PFSK-1 (cell line): Measurements from ENCODE around the gene PDK2.

Experiments used
- FOXP2 ChIP-seq: optimal IDR thresholded peaks from 2 replicates; pipeline ENCODE3; 2011; ENCODE audit warnings: borderline replicate concordance, control low read depth, inconsistent platforms; ENCODE audit not compliant: insufficient read depth; ENCODE audit errors: extremely low read length, extremely low read depth
- POLR2AphosphoS5 ChIP-seq: IDR thresholded peaks from 2 replicates; pipeline ENCODE4 v1.6.1; 2012; ENCODE audit warnings: low read depth, mild to moderate bottlenecking, control low read depth, low read length, moderate library complexity
- SIN3A ChIP-seq: IDR thresholded peaks from 2 replicates; pipeline ENCODE4 v1.6.1; 2012; ENCODE audit warnings: mild to moderate bottlenecking, low read length, moderate library complexity, borderline replicate concordance; ENCODE audit not compliant: insufficient read depth
- TAF1 ChIP-seq: IDR thresholded peaks from 2 replicates; pipeline ENCODE4 v1.6.1; 2012; ENCODE audit warnings: low read length, control low read depth, borderline replicate concordance; ENCODE audit not compliant: insufficient read depth
- TF ChIP-seq, protein P1 (sequence below), 2 experiments: IDR thresholded peaks; 2 replicates each; pipeline versions ENCODE4 v1.6.1 to v1.8.0; 2011 to 2012; ENCODE audit warnings: low read depth in 2 of 2, low read length in 2 of 2, control low read depth in 1 of 2, inconsistent platforms in 1 of 2, mild to moderate bottlenecking in 1 of 2, moderate library complexity in 1 of 2; ENCODE audit not compliant: insufficient read depth in 1 of 2

PDK2 gene

GRCh38 chr17:50093246-50093645 lies 1.9 kb upstream of the PDK2 start:
- no peak for TF ChIP-seq SIN3A

GRCh38 chr17:50093807-50094206 lies 1.3 kb upstream of the PDK2 start:
- no peak for TF ChIP-seq SIN3A
- TF ChIP-seq, protein P1, sequence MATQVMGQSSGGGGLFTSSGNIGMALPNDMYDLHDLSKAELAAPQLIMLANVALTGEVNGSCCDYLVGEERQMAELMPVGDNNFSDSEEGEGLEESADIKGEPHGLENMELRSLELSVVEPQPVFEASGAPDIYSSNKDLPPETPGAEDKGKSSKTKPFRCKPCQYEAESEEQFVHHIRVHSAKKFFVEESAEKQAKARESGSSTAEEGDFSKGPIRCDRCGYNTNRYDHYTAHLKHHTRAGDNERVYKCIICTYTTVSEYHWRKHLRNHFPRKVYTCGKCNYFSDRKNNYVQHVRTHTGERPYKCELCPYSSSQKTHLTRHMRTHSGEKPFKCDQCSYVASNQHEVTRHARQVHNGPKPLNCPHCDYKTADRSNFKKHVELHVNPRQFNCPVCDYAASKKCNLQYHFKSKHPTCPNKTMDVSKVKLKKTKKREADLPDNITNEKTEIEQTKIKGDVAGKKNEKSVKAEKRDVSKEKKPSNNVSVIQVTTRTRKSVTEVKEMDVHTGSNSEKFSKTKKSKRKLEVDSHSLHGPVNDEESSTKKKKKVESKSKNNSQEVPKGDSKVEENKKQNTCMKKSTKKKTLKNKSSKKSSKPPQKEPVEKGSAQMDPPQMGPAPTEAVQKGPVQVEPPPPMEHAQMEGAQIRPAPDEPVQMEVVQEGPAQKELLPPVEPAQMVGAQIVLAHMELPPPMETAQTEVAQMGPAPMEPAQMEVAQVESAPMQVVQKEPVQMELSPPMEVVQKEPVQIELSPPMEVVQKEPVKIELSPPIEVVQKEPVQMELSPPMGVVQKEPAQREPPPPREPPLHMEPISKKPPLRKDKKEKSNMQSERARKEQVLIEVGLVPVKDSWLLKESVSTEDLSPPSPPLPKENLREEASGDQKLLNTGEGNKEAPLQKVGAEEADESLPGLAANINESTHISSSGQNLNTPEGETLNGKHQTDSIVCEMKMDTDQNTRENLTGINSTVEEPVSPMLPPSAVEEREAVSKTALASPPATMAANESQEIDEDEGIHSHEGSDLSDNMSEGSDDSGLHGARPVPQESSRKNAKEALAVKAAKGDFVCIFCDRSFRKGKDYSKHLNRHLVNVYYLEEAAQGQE (IDR thresholded peaks at IDR 0.05; ENCODE audit: insufficient read depth in 1 of 2, low read depth in 2 of 2, low read length in 2 of 2): no peak
- no peak for TF ChIP-seq FOXP2
- no peak for TF ChIP-seq POLR2AphosphoS5
- no peak for TF ChIP-seq TAF1

DNA sequence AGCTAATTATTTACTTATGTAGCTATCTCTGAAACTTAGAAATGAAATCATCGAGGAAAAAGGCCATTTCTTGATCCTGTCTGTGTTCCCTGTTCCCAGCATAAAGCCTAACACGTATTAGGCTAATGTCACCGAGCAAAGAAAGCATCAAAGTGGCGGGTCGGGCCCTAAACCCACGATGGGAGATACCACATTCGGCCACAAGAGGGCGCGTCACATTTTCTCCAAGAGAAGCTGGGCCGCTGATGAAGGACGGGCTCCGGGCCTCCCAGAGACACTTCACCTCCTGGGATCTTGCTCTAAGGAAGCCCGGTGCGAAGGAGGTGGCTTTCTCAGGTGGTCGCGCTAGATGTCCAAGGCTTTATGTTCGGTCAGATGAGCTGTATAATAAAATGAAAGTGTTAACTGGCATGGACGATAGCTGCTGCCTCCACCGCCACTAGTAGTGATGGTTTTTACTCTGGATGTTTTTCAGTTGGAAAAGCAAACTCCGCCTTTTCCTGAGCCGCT lies 853 bp upstream of the PDK2 start:
- TF ChIP-seq POLR2AphosphoS5 (no peak), FOXP2 (no peak), SIN3A (no peak)

- TF ChIP-seq, protein P1 (IDR thresholded peaks at IDR 0.05; ENCODE audit: insufficient read depth in 1 of 2, low read depth in 2 of 2, low read length in 2 of 2): no peak
- TF ChIP-seq TAF1: no peak
- TF ChIP-seq FOXP2: no peak
- TF ChIP-seq POLR2AphosphoS5: no peak
- TF ChIP-seq SIN3A: no peak
Measured at GRCh38 chr17:50095626-50096037, 481 bp downstream of the PDK2 start.

GRCh38 chr17:50096092-50096491 lies 941 bp downstream of the PDK2 start:
- TF ChIP-seq TAF1 (no peak), FOXP2 (no peak), POLR2AphosphoS5 (no peak), SIN3A (no peak)
- TF ChIP-seq, protein P1 (IDR thresholded peaks at IDR 0.05; ENCODE audit: insufficient read depth in 1 of 2, low read depth in 2 of 2, low read length in 2 of 2): no peak

DNA sequence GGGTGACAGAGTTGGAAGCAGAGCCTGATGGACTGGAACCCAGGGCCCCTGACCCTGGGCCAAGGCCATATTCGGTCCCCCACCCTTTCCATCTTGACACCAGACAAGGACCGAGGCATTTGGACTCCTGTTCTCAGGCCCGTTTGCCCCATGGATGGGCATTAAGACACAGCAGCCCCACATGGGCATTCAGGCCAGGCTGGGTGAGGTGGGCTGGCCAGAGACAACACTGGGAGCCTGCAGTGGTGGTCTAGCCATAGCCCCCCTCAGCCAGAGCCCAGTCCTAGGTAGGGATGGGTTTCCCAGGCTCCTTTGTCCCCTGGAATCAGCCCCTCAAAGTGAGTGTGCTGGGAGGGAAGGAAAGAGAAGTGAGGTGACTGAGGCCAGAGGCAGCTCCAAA lies 1.6 kb downstream of the PDK2 start:
- TF ChIP-seq POLR2AphosphoS5: no peak
- TF ChIP-seq FOXP2: no peak
- no peak for TF ChIP-seq SIN3A
- no peak for TF ChIP-seq TAF1
- TF ChIP-seq, protein P1 (IDR thresholded peaks at IDR 0.05; ENCODE audit: insufficient read depth in 1 of 2, low read depth in 2 of 2, low read length in 2 of 2): no peak
